Sigmoid colon (tissue), 7 donors: ENCODE results near the gene DENND1B. TPM values are rescaled to one million over a fixed set of nuclear protein-coding genes. Genes with fewer than 3 reads are reported as not detected.

ENCODE experiments used
- DNase-seq: peaks from one replicate; pipeline ENCODE4 v3.0.0-alpha.2; 2019
- H3K27ac ChIP-seq, 4 donors: fragments of 200-600 bp; sonication (generic); one replicate each; pipeline ENCODE4 v1.5.1; 2016 to 2019; ENCODE audit warnings: mild to moderate bottlenecking in 1 of 4
- H3K27me3 ChIP-seq, 3 donors: fragments of 200-600 bp; sonication (generic); one replicate each; pipeline ENCODE4 v1.5.1; 2019; ENCODE audit warnings: mild to moderate bottlenecking in 1 of 3
- H3K36me3 ChIP-seq, 4 donors: fragments of 200-600 bp; sonication (generic); one replicate each; pipeline ENCODE4 v1.5.1; 2016 to 2019
- H3K4me1 ChIP-seq, 4 donors: fragments of 200-600 bp; sonication (generic); one replicate each; pipeline ENCODE4 v1.5.1; 2017 to 2019
- H3K4me3 ChIP-seq, 4 donors: fragments of 200-600 bp; sonication (generic); one replicate each; pipeline ENCODE4 v1.5.1; 2017 to 2019; ENCODE audit warnings: mild to moderate bottlenecking in 2 of 4, moderate library complexity in 1 of 4
- H3K9me3 ChIP-seq, 4 donors: fragments of 200-600 bp in 3 of 4; sonication (generic) in 3 of 4; one replicate each; pipeline versions ENCODE4 v1.5.1 to v1.6.1; 2013 to 2019
- CTCF ChIP-seq, 4 experiments: fragments of 450-650 bp in 3 of 4; fragments of 200-600 bp in 1 of 4; IDR thresholded peaks; one replicate each; pipeline ENCODE4 v1.5.1; 2016 to 2019; ENCODE audit warnings: antibody characterized with exemption in 4 of 4, mild to moderate bottlenecking in 3 of 4, moderate library complexity in 2 of 4
- EP300 ChIP-seq, 4 donors: sonication (generic); formaldehyde crosslinking; IDR thresholded peaks; one replicate each; pipeline ENCODE4 v1.6.1; 2017; ENCODE audit warnings: antibody characterized with exemption in 4 of 4
- POLR2A ChIP-seq, 2 donors: fragments of 450-650 bp; IDR thresholded peaks; one replicate each; pipeline ENCODE4 v1.6.1; 2016; ENCODE audit warnings: antibody characterized with exemption in 2 of 2, mild to moderate bottlenecking in 2 of 2, moderate library complexity in 2 of 2
- POLR2AphosphoS5 ChIP-seq, 4 donors: sonication (generic); formaldehyde crosslinking; IDR thresholded peaks; one replicate each; pipeline ENCODE4 v1.6.1; 2017; ENCODE audit warnings: antibody characterized with exemption in 4 of 4
- whole genome bisulfite sequencing, 2 donors: extraction: QIAGEN DNeasy Blood & Tissue Kit; methylation state at CpG; one replicate each; pipeline ENCODE4 v1.1.7; 2013; 5-methylcytosine and 5-hydroxymethylcytosine counted together
- intact Hi-C: fragments of 100-400 bp; cut with DNase I; formaldehyde crosslinking; loops from one replicate; pipeline ENCODE4 v1.15.1; 2023
- polyA plus RNA-seq, 3 donors: library from polyadenylated mRNA; stranded (reverse); fragments of 200-250 nt; gene quantifications; one replicate each; pipeline ENCODE4 v1.2.3, GENCODE V29; 2013
- total RNA-seq, 4 donors: library from RNA; depleted of rRNA; stranded (reverse); fragments of >200 nt; gene quantifications; one replicate each; pipeline ENCODE4 v1.1.0, GENCODE V29; 2016
- donor health status: healthy with polysubstance abuse.
- donor health status: Bipolar disorder and iron deficiency.
- donor health status: healthy.

The DENND1B gene
- total and polyA plus RNA-seq, 7 donors: 6.6 to 16.8 (median 9.5) TPM

- H3K4me3 ChIP-seq: no peak overlapping the region
- H3K9me3 ChIP-seq: no peaks in the 10 kb centered on the region
- no peak overlapping the region for H3K27ac ChIP-seq
- WGBS, 2 donors: 50 to 77% methylated on average over 2 of the region's 2 CpGs
- peaks cover 0 to 5% (median 0%) of the 10 kb centered on the region in 4 donors for H3K4me1 ChIP-seq
- no peak for DNase-seq
- H3K27me3 ChIP-seq: no peaks in the 10 kb centered on the region
- intact Hi-C loops: no loop called here
- H3K36me3 ChIP-seq: no peaks in the 10 kb centered on the region
- TF ChIP-seq POLR2AphosphoS5 (IDR thresholded peaks at IDR 0.05) (no peak), EP300 (IDR thresholded peaks at IDR 0.05) (no peak), POLR2A (IDR thresholded peaks at IDR 0.05) (no peak), CTCF (IDR thresholded peaks at IDR 0.05) (no peak)
These were observed 102.0 kb downstream of the DENND1B start for GRCh38 chr1:197673292-197673691.

GRCh38 chr1:197672347-197672746 lies 102.9 kb downstream of the DENND1B start:
- peaks cover 0 to 5% (median 0%) of the 10 kb centered on the region in 4 donors for H3K4me1 ChIP-seq
- no peak overlapping the region for H3K27ac ChIP-seq
- no peak overlapping the region for H3K4me3 ChIP-seq
- H3K9me3 ChIP-seq: no peaks in the 10 kb centered on the region
- intact Hi-C loops: no loop called here
- TF ChIP-seq POLR2AphosphoS5 (IDR thresholded peaks at IDR 0.05) (no peak), POLR2A (IDR thresholded peaks at IDR 0.05) (no peak), CTCF (IDR thresholded peaks at IDR 0.05) (no peak), EP300 (IDR thresholded peaks at IDR 0.05) (no peak)
- WGBS, 2 donors: 55 to 84% methylated on average over 1 of the region's 1 CpG
- no peak for DNase-seq
- H3K27me3 ChIP-seq: no peaks in the 10 kb centered on the region
- H3K36me3 ChIP-seq: no peaks in the 10 kb centered on the region

DNA sequence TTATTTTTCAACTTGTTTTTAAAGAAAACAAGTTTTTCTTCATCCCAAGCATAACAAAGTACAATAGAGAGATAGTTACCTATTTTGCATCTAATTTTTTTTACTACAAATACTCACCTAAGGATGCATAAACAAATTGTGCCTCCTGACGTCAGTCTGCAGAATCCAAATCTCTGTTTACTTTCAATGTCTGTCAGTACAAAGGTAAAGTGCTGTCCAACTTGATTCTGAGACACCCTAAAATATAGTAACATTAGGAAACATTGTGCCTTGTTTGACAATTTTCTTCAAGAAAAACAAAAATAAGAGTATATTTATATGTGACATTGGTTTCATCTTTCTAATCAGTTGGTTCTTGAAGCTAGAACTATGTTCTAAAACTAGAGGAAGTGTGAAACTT lies 103.4 kb downstream of the DENND1B start:
- H3K27me3 ChIP-seq: no peaks in the 10 kb centered on the region
- DNase-seq: no peak
- intact Hi-C loops: no loop called here
- TF ChIP-seq POLR2A (IDR thresholded peaks at IDR 0.05) (no peak), POLR2AphosphoS5 (IDR thresholded peaks at IDR 0.05) (no peak), CTCF (IDR thresholded peaks at IDR 0.05) (no peak), EP300 (IDR thresholded peaks at IDR 0.05) (no peak)
- no peaks in the 10 kb centered on the region for H3K9me3 ChIP-seq
- no peak overlapping the region for H3K27ac ChIP-seq
- WGBS, 2 donors: 31 to 66% methylated on average over 1 of the region's 1 CpG
- no peak overlapping the region for H3K4me3 ChIP-seq
- no peaks in the 10 kb centered on the region for H3K36me3 ChIP-seq
- peaks cover 0 to 5% (median 0%) of the 10 kb centered on the region in 4 donors for H3K4me1 ChIP-seq

DNA sequence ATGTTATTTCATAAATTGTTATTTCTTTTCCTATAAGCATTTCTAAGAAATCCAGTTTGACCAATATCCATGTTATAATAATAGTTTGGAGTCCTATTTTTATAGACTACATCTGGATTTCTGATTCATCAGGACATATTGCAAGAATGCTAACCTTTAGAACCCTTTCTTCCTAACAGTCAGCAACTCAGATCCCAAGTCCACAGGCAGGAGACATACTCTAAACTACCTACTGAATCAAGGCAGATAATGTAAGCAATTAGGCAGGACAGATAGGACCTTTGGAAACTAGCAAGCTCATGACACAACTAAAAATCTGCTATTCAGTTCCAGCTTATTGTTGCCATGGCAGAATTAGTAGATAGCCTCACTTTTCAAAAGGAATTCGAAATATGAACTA lies 104.1 kb downstream of the DENND1B start:
- intact Hi-C loops: no loop called here
- Histone ChIP-seq H3K27me3 (no peaks in the 10 kb centered on the region), H3K4me3 (no peak overlapping the region), H3K4me1 (peaks cover 0 to 3% (median 0%) of the 10 kb centered on the region in 4 donors), H3K36me3 (no peaks in the 10 kb centered on the region), H3K9me3 (no peaks in the 10 kb centered on the region), H3K27ac (no peak overlapping the region)
- 92 to 94% methylated on average over 1 of the region's 1 CpG for whole genome bisulfite sequencing, 2 donors
- TF ChIP-seq EP300 (IDR thresholded peaks at IDR 0.05): no peak
- no peak for TF ChIP-seq CTCF (IDR thresholded peaks at IDR 0.05)
- TF ChIP-seq POLR2AphosphoS5 (IDR thresholded peaks at IDR 0.05): no peak
- no peak for TF ChIP-seq POLR2A (IDR thresholded peaks at IDR 0.05)
- no peak for DNase-seq

GRCh38 chr1:197666769-197667285 lies 108.5 kb downstream of the DENND1B start:
- no peak for DNase-seq
- no peaks in the 10 kb centered on the region for H3K9me3 ChIP-seq
- no peak overlapping the region for H3K27ac ChIP-seq
- TF ChIP-seq CTCF (IDR thresholded peaks at IDR 0.05) (no peak), POLR2AphosphoS5 (IDR thresholded peaks at IDR 0.05) (no peak), POLR2A (IDR thresholded peaks at IDR 0.05) (no peak), EP300 (IDR thresholded peaks at IDR 0.05) (no peak)
- 93 to 98% methylated on average over 11 of the region's 11 CpGs for WGBS, 2 donors
- H3K27me3 ChIP-seq: no peaks in the 10 kb centered on the region
- intact Hi-C loops: no loop called here
- H3K4me3 ChIP-seq: no peak overlapping the region
- no peaks in the 10 kb centered on the region for H3K36me3 ChIP-seq
- no peaks in the 10 kb centered on the region for H3K4me1 ChIP-seq
